ENCODE measurements around the gene GLDC.
A peak's percentile ranks its signal among the peaks of the same experiment; 100 is the strongest.

Gene GLDC

GRCh38 chr9:6590772-6591384, 54.7 kb downstream of the GLDC start:
- no peaks in the 10 kb centered on the region for H3K9me3 ChIP-seq (replicated peaks; ENCODE audit: insufficient read depth, low read length)
- H3F3A ChIP-seq (ENCODE audit: insufficient read depth, low read length) = peaks cover 4% of the 10 kb centered on the region; the same call in 1 of the 2 replicates
- no peak overlapping the region for H3K4me2 ChIP-seq (ENCODE audit: low read depth, low read length)
- H4K20me1 ChIP-seq (ENCODE audit: insufficient read depth, low read length) = no peaks in the 10 kb centered on the region
- no peak overlapping the region for H3K27ac ChIP-seq (ENCODE audit: low read length)
- H2AFZ ChIP-seq (ENCODE audit: low read length) = no peak overlapping the region
- H3K9ac ChIP-seq (ENCODE audit: low read length) = no peak overlapping the region
- TF ChIP-seq, protein P1, sequence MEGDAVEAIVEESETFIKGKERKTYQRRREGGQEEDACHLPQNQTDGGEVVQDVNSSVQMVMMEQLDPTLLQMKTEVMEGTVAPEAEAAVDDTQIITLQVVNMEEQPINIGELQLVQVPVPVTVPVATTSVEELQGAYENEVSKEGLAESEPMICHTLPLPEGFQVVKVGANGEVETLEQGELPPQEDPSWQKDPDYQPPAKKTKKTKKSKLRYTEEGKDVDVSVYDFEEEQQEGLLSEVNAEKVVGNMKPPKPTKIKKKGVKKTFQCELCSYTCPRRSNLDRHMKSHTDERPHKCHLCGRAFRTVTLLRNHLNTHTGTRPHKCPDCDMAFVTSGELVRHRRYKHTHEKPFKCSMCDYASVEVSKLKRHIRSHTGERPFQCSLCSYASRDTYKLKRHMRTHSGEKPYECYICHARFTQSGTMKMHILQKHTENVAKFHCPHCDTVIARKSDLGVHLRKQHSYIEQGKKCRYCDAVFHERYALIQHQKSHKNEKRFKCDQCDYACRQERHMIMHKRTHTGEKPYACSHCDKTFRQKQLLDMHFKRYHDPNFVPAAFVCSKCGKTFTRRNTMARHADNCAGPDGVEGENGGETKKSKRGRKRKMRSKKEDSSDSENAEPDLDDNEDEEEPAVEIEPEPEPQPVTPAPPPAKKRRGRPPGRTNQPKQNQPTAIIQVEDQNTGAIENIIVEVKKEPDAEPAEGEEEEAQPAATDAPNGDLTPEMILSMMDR (IDR thresholded peaks at IDR 0.05; ENCODE audit: low read length) = no peak
- TF ChIP-seq EZH2phosphoT487 (IDR thresholded peaks at IDR 0.05; ENCODE audit: low read length) = no peak
- no peak for TF ChIP-seq EZH2 (optimal IDR thresholded peaks at IDR 0.05; ENCODE audit: low read depth, low read length)
- H3K36me3 ChIP-seq (replicated peaks; ENCODE audit: insufficient read depth, low read length) = peaks cover 3% of the 10 kb centered on the region; the same call in 1 of the 2 replicates
- H3K4me1 ChIP-seq (ENCODE audit: low read length) = peaks cover 5% of the 10 kb centered on the region; the same call in 1 of the 2 replicates
- no peak overlapping the region for H3K4me3 ChIP-seq (ENCODE audit: low read length)
- peaks cover 5% of the 10 kb centered on the region; the same call in 1 of the 2 replicates for H3K79me2 ChIP-seq (ENCODE audit: low read length)
- no peak for DNase-seq
- no peaks in the 10 kb centered on the region for H3K9me2 ChIP-seq (replicated peaks; ENCODE audit: insufficient read depth, low read length)
- no peaks in the 10 kb centered on the region for H3K27me3 ChIP-seq (replicated peaks; ENCODE audit: insufficient read depth, low read length)

- Histone ChIP-seq H3K4me1 (ENCODE audit: low read length) (no peaks in the 10 kb centered on the region), H3K4me3 (ENCODE audit: low read length) (no peak overlapping the region), H3K4me2 (ENCODE audit: low read depth, low read length) (no peak overlapping the region), H3K36me3 (replicated peaks; ENCODE audit: insufficient read depth, low read length) (peaks cover 3% of the 10 kb centered on the region; the same call in 1 of the 2 replicates), H3F3A (ENCODE audit: insufficient read depth, low read length) (0 out of 2 replicates have a peak, but pooled peaks cover 4% of the 10 kb centered on the region), H3K27ac (ENCODE audit: low read length) (no peak overlapping the region), H3K9me2 (replicated peaks; ENCODE audit: insufficient read depth, low read length) (no peaks in the 10 kb centered on the region), H3K9ac (ENCODE audit: low read length) (no peak overlapping the region), H3K79me2 (ENCODE audit: low read length) (peaks cover under 1% of the 10 kb centered on the region; the same call in 1 of the 2 replicates), H2AFZ (ENCODE audit: low read length) (no peak overlapping the region), H4K20me1 (ENCODE audit: insufficient read depth, low read length) (no peaks in the 10 kb centered on the region), H3K9me3 (replicated peaks; ENCODE audit: insufficient read depth, low read length) (no peaks in the 10 kb centered on the region), H3K27me3 (replicated peaks; ENCODE audit: insufficient read depth, low read length) (no peaks in the 10 kb centered on the region)
- no peak for DNase-seq
- TF ChIP-seq EZH2phosphoT487 (IDR thresholded peaks at IDR 0.05; ENCODE audit: low read length) (no peak), EZH2 (optimal IDR thresholded peaks at IDR 0.05; ENCODE audit: low read depth, low read length) (no peak)
- TF ChIP-seq, protein P1 (IDR thresholded peaks at IDR 0.05; ENCODE audit: low read length) = no peak
Measured at GRCh38 chr9:6590334-6590733, 55.2 kb downstream of the GLDC start.

GRCh38 chr9:6584881-6585597, 60.5 kb downstream of the GLDC start:
- H3K4me3 ChIP-seq (ENCODE audit: low read length) = no peak overlapping the region
- H4K20me1 ChIP-seq (ENCODE audit: insufficient read depth, low read length) = no peaks in the 10 kb centered on the region
- no peaks in the 10 kb centered on the region for H3K9me2 ChIP-seq (replicated peaks; ENCODE audit: insufficient read depth, low read length)
- TF ChIP-seq, protein P1 (IDR thresholded peaks at IDR 0.05; ENCODE audit: low read length) = peak; percentile 55
- TF ChIP-seq EZH2 (optimal IDR thresholded peaks at IDR 0.05; ENCODE audit: low read depth, low read length) (no peak), EZH2phosphoT487 (IDR thresholded peaks at IDR 0.05; ENCODE audit: low read length) (no peak)
- no peak overlapping the region; the same call in 1 of the 2 replicates for H3K9ac ChIP-seq (ENCODE audit: low read length)
- peak; percentile 71 for DNase-seq
- no peaks in the 10 kb centered on the region for H3K27me3 ChIP-seq (replicated peaks; ENCODE audit: insufficient read depth, low read length)
- no peaks in the 10 kb centered on the region for H3K79me2 ChIP-seq (ENCODE audit: low read length)
- H3K9me3 ChIP-seq (replicated peaks; ENCODE audit: insufficient read depth, low read length) = no peaks in the 10 kb centered on the region
- H2AFZ ChIP-seq (ENCODE audit: low read length) = no peak overlapping the region
- H3F3A ChIP-seq (ENCODE audit: insufficient read depth, low read length) = peaks cover 6% of the 10 kb centered on the region; the same call in 1 of the 2 replicates
- H3K36me3 ChIP-seq (replicated peaks; ENCODE audit: insufficient read depth, low read length) = peaks cover 6% of the 10 kb centered on the region; the same call in 1 of the 2 replicates
- peak overlapping the region; percentile 33; the same call in 1 of the 2 replicates for H3K27ac ChIP-seq (ENCODE audit: low read length)
- peaks cover 16% of the 10 kb centered on the region for H3K4me1 ChIP-seq (ENCODE audit: low read length)
- no peak overlapping the region for H3K4me2 ChIP-seq (ENCODE audit: low read depth, low read length)

All from MM.1S (cell line).